RPMI7951 (cell line): Measurements from ENCODE around the gene FNDC10. TPM values are rescaled to one million over a fixed set of nuclear protein-coding genes. Genes with fewer than 3 reads are reported as not detected.

Experiments
- DNase-seq: peaks from one replicate; pipeline ENCODE4 v3.0.0-alpha.2; 2012; ENCODE audit warnings: low read depth
- total RNA-seq: library from RNA; depleted of rRNA; stranded (reverse); fragments of >200 nt; shearing (Covaris generic); gene quantifications from 2 replicates; pipeline ENCODE4 v1.2.3, GENCODE V29; 2014

FNDC10 gene
- total RNA-seq, 1 experiment from 2014 or later, result 3.6 TPM

DNA sequence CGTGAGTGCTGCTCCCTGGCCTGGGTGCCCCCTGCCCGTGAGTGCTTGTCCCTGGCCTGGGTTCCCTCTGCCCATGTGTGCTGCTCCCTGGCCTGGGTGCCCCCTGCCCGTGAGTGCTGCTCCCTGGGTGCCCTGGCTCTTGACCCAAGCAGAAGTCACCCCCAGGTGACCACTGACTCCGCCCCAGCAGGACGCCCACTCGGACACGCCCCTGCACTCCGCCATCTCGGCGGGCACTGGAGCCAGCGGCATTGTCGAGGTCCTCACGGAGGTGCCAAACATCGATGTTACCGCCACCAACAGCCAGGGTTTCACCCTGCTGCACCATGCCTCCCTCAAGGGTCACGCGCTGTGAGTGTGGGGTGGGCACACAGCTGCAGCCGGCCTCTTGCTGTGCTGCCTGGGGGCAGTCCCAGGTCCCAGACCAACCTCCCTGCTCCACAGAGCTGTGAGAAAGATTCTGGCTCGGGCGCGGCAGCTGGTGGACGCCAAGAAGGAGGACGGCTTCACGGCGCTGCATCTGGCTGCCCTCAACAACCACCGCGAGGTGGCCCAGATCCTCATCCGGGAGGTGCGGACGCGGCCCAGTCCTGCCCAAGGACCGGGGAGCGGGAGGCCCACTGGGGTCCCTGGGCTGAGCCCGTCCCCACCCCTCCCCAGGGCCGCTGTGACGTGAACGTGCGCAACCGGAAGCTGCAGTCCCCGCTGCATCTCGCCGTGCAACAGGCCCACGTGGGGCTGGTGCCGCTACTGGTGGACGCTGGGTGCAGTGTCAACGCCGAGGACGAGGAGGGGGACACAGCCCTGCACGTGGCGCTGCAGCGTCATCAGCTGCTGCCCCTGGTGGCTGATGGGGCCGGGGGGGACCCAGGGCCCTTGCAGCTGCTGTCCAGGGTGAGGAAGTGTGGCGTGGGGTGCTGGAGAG lies 28.2 kb upstream of the FNDC10 start:
- DNase-seq, result no peak

DNA sequence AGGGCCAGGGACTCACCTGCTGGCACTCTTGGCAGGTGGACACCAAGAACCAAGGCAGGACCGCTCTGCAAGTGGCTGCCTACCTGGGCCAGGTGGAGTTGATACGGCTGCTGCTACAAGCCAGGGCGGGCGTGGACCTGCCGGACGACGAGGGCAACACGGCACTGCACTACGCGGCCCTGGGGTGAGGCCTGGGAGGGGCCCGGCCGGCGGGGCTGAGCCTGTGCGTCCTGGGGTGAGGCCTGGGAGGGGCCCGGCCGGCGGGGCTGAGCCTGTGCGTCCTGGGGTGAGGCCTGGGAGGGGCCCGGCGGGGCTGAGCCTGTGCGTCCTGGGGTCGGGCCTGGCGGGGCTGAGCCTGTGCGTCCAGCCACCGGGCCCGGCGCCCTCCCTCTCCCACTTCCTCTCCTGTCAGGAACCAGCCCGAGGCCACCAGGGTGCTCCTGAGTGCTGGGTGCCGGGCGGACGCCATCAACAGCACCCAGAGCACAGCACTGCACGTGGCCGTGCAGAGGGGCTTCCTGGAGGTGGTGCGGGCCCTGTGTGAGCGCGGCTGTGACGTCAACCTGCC lies 27.4 kb upstream of the FNDC10 start:
- no peak for DNase-seq

DNA sequence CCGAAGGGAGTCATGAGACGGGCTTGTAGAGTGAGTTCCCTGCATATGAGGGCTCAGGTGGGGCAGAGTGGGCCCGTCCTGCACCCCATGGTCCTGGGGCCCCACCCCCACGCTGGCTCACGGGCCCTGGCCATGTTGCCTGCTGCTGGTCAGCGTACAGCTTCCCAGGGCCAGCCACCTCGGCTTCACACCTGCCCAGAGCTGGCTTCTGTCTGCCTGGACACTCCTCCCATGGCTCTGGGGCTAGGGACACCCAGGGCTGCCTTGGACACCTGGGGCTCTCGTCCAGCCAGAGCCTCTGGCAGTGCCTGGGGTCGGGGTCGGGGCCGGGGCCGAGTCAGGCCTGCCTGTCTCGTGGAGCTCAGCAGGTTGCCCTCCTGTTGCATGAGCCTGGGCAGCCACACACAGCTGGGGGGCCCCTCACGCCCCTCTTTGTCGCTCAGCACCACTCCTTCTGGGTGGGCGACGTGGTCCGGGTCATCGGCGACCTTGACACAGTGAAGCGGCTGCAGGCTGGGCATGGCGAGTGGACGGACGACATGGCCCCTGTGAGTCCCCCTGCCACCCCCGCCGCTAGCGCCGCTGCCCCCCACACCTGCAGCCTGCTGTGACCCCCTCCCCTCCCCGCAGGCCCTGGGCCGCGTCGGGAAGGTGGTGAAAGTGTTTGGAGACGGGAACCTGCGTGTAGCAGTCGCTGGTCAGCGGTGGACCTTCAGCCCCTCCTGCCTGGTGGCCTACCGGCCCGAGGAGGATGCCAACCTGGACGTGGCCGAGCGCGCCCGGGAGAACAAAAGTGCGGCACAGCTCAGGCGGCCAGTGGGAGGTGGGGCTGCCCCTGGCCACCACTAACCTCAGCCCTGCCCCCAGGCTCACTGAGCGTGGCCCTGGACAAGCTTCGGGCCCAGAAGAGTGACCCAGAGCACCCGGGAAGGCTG lies 26.5 kb upstream of the FNDC10 start:
- DNase-seq, result no peak

DNA sequence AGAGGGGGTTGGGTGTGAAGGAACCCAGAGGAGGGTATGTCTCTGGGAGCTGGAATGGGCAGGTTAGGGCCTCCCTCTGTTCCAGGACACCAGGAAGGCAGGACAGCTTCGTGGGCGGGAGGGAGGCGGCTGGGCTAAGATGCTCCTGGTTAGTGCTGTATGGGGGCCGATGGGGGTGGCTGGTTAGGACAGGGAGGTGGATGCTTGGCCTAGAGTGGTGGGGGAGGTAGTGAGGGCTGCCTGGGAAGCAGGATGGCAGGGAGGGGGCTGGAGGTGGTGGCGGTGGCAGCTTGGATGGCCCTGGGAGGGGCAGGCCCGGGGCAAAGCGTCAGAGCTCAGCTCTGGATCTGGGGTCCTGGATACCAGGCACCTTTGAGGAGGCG lies 25.9 kb upstream of the FNDC10 start:
- no peak for DNase-seq

DNA sequence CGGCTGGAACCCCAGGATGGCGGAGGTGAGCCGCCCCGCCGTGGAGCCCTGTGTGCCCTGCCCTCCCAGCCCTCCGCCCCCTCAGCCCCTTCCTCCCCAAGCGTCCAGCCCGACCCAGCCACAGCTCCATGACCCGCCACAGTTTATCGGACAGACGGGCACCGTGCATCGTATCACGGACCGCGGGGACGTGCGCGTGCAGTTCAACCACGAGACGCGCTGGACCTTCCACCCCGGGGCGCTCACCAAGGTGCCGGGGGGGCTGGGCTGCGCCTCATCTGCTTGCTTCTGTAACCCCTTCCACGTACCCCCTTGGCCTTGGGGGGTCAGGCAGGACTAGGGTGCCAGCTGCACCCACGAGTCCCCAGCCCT lies 25.5 kb upstream of the FNDC10 start:
- no peak for DNase-seq

DNA sequence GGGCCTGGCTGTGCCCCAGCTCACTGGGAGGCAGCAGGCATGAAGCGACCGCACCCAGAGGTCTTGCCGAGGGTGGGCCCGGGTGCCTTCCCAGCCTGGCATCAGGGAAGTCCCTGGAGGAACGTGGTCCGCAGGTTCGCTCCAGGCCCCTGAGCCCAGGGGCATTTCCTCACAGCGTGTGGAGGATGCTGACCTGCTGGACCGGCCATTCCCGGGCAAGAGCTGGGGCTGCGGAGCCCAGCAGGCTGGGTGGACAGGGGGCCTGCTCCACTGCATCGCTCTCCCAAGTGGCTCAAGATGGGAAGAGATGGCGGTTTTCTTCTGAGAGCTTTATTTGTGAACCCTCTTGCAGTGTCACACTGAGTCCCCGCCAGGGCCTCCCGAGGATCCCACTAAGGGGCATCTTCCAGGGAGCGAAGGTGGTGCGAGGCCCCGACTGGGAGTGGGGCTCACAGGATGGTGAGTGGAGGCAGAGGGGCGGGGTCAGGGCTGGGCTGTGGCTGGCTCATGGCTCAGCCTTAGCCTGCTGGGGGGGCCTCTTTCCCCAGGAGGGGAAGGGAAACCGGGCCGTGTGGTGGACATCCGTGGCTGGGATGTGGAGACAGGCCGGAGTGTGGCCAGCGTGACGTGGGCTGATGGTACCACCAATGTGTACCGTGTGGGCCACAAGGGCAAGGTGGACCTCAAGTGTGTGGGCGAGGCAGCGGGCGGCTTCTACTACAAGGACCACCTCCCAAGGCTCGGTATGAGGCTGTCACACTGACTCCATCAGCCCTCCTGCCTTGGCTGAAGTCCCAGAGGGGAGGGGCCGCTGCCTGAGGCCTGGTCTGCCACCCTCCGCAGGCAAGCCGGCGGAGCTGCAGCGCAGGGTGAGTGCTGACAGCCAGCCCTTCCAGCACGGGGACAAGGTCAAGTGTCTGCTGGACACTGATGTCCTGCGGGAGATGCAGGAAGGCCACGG lies 24.8 kb upstream of the FNDC10 start:
- DNase-seq, result no peak

DNA sequence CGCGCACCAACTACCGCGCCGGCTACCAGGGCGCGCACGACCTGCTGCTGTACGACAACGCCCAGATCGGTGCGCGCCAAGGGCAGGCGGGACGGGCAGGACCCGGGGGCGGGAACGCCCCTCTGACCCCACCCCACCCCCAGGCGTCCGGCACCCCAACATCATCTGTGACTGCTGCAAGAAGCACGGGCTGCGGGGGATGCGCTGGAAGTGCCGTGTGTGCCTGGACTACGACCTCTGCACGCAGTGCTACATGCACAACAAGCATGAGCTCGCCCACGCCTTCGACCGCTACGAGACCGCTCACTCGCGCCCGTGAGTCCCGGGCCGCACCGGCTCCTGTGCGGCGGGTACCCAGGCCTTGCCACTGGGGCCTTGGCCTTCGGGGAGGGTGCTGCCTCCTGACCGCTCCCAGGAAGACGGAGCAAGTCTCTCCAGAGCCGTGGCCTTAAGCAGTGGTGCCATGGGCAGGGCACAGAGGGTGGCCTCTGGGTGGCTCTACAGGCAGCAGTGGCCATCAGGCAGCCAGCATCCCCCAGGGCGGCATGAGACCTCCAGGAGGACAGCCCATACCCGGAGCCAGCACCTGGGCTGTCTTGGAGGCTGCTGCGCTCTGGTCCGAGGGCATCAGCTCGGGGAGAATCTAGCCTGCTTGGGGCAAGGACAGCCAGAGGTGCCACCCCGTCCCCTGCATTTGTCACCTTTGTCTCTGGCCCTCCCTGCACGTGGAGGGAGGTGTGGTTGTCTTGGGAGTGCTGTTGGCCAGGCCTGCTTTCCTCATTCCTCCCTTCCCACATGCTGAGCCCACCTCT lies 23.9 kb upstream of the FNDC10 start:
- no peak for DNase-seq

DNA sequence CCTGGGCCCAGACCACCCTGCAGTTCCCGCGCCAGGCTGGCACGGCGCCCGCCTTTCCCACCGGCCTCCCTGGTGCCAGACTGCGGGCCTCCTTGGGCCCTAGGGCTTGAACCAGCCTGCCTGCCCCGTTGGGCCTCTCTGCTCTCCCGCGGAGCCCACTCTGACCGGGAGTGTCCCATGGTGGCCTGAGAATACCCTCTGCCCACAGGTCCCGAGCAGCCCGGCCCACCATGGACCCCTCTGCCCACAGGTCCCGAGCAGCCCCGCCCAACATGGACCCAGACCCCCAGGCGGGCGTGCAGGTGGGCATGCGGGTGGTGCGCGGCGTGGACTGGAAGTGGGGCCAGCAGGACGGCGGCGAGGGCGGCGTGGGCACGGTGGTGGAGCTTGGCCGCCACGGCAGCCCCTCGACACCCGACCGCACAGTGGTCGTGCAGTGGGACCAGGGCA lies 23.3 kb upstream of the FNDC10 start:
- no peak for DNase-seq

DNA sequence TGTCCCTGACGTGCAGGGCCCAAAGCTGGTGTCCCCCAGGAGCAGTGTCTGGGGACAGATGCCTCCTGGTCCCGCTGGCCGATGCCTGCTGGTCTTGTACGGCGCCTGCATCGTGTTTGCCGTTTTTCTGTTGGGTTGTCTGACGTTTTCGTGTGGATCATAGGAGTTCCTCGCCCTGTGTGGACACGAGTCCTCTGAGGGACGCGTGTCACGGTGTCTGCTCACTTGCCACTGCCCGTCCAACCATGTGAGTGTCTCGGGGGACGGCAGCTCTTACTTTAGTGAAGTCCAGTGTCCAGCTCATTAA lies 22.8 kb upstream of the FNDC10 start:
- no peak for DNase-seq

DNA sequence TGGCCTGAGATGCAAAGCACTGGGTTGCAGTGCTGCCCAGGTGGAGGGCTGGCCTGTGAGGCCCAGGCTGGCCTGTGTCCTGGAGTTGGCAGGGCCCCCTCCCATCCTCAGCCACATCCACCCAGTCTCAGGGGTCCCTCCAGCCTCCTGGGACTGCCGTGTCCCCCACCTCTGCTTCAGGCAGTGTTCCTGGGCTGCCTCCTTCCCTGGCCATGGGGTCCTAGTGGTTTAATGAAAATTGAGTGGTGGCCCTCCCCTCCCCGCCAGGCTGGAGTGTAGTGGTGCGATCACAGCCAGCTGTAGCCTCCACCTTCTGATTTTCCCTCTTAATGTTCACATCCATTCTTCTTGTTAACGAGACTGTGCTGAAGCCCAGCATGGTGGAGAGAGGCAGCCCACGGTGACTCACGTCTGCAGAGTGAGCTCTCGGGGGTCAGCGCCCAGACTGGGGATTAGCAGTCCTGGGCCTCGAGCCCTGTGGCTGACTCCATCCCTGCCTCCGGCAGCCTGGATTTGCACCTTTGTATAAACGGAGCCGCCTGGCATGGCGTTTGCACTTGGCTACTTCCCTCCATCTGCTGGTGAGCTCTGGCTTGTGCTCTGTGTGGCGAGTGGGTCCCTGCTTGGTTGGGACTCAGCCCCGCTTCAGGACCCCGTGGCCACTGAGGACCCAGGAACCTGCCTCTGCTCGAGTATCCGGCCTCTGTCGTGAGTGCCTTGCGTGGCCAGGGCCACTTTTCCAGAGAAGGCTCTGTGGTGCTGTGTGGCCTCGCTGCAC lies 22.3 kb upstream of the FNDC10 start:
- no peak for DNase-seq

DNA sequence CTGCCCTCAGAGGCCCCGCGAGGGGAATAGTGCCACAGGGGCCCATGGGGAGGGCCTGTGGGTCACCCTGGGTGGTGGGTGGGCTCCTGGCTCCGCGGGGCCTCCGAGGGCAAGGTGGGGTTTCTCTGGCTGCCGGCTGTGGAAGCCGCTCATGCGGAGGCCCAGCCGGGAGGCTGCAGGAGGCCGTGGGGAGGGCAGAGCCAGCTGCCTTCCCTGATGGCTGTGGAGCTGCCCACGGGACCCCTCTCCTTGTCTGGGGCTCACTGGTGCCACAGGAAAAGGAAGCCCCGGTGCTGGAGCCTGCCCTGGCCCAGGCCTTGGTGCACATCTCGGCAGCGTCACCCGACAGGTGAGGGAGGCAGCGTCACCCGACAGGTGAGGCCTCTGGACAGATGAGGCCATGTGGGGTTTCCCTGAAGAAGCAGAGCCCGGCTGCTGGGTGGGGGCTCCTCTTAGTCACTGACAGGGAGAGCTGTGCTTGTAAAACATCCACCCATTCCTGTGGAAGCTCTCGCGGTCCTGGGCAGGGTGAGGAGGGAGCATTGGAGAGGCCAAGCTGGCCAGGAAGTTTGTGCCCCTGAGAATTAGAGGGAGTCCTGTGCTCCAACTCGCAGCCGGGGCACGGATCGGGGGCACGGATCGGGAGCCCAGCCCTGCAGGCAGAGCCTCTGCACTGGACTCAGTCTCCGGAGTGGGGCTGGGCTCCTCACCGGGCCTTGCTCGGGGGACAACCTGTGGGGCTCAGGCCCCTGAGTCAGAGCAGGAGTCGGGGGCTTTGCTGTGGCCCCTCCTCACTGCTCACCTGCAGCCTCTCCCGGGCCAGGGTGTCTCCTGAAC lies 21.5 kb upstream of the FNDC10 start:
- no peak for DNase-seq

DNA sequence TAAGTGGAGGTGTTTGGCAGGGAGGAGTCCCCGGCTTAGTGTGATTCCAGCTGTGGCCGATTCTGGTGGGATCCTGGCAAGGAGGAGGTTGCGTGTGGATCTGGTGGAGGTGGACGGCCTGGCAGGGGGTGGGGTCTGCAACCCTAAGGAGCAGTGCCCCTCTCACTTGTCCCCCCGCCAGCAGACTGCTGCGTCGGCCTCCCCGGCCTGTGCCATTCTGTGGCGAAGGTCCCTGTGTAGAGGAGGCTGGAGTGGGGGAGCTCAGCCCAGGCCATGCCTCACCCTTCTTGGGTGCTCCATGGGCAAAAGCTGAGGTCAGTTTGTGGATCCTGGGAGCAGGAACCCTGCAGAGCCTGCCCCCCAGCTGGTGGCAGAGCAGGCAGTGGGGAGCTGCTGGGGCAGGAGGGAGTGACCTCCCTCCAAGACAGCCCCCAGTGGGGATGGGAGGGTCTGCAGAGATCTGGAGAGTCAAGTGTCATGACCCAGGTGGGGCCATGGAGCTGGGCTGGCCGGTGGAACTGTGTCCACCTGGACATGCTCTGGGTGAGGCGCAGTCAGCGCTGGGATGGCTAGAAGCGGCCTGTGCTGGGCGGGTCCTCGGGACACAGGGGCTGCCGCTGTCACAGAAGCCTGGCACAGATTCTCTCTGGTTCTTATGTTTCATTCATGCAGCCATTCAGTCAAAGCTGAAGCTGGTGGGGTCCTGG lies 20.7 kb upstream of the FNDC10 start:
- no peak for DNase-seq

DNA sequence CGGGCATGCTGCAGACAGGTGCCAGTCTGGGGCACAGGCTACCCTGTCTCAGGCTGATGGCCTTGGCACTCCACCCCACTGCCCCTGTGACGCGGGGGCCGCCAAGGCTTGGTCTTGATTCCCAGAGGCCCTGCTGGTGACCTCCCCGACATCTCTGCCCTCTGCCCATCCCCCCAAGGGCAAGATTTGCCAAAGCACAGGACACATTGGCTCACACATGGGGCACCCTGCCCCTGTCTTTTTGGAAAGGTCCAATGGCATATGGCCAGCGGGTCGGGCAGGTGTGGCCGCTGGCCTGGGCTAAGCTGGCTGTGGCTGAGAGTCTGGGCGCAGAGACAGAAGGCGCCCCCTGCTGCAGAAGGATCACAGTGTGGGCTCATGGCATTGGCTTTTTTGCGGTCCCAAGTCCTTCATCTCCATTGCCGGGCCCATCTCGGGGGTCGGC lies 20.0 kb upstream of the FNDC10 start:
- DNase-seq, result no peak

DNA sequence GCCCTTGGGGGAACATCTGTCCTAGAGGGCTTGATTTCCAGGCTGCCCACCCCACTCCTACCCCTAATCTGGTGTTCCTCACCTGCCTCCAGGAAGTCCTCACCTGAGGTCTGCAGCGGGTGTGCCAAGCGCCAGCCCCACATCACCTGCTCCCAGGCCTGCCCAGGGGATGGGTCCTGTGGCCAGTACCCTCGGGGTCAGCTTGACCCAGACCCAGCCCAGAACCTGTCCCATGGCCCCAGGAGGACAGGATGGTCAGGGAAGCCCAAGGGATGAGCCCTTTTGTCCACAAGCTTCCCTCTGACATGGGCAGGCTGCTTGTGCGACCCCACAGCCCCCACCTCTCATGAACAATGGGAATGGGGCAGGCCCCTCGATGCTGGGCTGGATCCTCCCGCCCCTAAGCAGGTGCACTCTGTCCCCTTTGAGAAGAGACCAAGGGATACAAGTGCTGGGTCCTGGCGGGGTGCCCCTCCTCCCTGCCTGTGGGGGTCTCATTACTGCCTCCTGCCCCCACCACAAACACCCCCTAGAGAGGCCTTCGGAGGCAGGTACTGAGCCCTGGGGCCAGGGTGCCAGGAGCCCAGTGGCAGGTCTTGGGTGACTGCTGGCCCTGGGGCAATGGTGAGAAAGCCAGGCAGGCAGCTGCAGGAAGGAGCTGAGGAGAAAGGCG lies 18.6 kb upstream of the FNDC10 start:
- DNase-seq, result no peak

DNA sequence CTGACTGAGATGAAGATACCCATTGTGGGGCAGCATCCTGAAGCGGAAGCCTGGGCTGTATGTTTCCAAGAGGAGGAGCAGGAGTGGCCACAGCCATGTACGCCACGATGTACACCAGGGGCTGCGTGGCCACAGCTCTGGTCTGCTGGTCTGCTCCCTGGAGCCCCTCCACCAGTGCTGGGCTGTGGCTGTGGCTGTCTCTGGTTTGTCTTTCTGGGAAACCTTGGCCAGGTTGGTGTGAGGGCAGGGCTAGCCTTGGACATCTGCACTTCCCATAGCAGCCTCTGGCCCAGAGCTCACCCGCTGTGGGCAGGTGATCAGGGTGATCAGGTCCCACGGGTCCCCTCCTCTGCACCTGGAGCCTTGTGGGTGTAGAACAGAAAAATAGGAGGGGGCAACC lies 18.0 kb upstream of the FNDC10 start:
- no peak for DNase-seq

DNA sequence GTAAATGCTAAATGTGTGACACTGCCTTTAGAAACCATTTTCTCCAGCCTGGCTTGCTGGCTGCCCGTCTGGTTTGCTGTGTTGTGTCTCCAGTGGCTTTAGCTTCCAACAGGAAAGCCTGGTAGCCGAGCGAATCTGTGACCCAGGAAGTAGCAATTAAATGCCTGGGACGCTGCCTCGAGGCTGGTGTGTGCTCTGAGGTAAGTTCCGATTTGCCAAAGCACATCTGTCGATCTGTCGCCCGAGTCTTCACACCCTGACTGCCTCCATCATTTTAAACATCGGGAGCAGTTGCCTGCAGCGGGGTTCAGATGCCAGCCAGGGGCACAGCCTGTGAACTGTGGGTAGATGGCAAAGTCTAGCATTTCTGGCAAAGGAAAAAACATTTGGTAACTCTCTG lies 17.6 kb upstream of the FNDC10 start:
- no peak for DNase-seq

DNA sequence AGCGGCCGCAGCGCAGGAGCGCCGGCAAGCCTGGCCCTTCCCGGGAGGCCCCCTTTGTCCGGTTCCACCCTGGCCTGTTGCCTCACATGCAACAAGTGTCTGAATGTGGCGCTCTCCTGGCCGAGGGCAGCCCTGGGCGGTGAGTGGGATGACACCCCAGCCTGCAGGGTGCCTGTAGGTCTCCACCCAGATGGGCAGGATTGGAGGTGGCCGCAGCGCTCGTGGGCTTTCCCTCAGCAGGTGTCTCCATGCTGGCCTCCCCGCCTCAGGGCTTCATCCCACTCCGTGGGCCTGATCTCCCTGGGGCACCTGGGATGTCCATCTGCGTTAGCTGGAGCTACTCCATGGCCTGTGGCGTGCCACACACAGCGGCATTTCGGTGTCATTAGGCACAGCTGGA lies 16.9 kb upstream of the FNDC10 start:
- DNase-seq, result no peak
